ENCODE measurements around the gene DLG2.

DLG2 gene

DNA sequence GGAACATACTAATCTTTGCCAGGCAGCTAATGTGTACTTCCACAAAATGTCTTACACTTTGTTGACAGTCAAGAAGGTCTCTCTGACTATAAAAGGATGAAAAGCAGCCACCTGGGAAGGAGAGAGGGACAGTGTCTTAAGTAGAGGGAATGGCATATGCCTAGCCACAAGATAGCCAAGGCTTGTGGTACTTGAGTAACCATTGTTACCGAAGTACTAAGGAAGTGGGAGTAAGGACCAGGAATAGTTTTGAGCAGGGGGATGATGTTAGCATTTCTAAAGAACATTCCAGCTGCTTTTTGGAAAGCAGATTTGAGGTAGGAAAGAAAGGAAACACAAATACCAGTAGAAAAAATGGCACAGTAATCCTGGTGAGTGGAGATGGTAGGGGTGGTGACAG, 24.0 kb upstream of the DLG2 start:
- Histone ChIP-seq H3K4me3 (ENCODE audit: low read depth in 1 of 2, low read length in 1 of 2) (no peak overlapping the region), H3K27ac (no peak overlapping the region), H3K27me3 (peaks cover 2% of the 10 kb centered on the region), H3K36me3 (peaks cover 16% of the 10 kb centered on the region), H3K4me1 (ENCODE audit: control insufficient read depth in 1 of 2, insufficient read depth in 1 of 2, low read depth in 1 of 2, low read length in 1 of 2) (peaks cover 13 to 16% of the 10 kb centered on the region in 2 experiments), H3K9me3 (no peaks in the 10 kb centered on the region)
- TF ChIP-seq, protein P1, sequence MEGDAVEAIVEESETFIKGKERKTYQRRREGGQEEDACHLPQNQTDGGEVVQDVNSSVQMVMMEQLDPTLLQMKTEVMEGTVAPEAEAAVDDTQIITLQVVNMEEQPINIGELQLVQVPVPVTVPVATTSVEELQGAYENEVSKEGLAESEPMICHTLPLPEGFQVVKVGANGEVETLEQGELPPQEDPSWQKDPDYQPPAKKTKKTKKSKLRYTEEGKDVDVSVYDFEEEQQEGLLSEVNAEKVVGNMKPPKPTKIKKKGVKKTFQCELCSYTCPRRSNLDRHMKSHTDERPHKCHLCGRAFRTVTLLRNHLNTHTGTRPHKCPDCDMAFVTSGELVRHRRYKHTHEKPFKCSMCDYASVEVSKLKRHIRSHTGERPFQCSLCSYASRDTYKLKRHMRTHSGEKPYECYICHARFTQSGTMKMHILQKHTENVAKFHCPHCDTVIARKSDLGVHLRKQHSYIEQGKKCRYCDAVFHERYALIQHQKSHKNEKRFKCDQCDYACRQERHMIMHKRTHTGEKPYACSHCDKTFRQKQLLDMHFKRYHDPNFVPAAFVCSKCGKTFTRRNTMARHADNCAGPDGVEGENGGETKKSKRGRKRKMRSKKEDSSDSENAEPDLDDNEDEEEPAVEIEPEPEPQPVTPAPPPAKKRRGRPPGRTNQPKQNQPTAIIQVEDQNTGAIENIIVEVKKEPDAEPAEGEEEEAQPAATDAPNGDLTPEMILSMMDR (IDR thresholded peaks at IDR 0.05) = no peak

- TF ChIP-seq, protein P1 (IDR thresholded peaks at IDR 0.05) = peak; percentile 47
- Histone ChIP-seq H3K4me1 (ENCODE audit: control insufficient read depth in 1 of 2, insufficient read depth in 1 of 2, low read depth in 1 of 2, low read length in 1 of 2) (peaks cover 13 to 16% of the 10 kb centered on the region in 2 experiments), H3K27me3 (peaks cover 35% of the 10 kb centered on the region), H3K4me3 (ENCODE audit: low read depth in 1 of 2, low read length in 1 of 2) (peak within 1 kb of the TSS; percentile 83), H3K36me3 (no peaks in the 10 kb centered on the region), H3K9me3 (no peaks in the 10 kb centered on the region), H3K27ac (peak within 1 kb of the TSS; percentile 84)
These were observed 20.6 kb upstream of the DLG2 start, which contains the start of gene TMEM126A for GRCh38 chr11:85647604-85648299. TMEM126A (plus strand) TSS chr11:85647967; CDS start chr11:85650256, 2,289 bp downstream.

DNA sequence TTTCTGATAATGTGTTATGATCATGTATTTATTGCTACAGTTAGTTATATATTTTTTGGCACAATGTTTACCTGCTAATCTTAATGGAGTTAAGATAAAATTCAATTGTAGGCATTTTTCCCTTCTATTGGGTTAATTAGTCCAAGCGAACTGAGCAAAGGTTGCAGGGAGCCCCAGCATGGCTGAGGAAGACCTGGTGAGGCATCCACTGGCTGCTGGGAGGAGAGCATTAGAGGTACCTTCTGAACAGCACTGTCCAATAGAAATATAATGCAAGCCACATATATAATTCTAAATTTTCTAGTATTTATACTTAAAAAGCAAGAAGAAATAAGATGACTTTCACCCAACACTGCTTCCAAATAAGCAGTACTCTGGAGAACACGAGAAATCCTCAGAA, 19.9 kb upstream of the DLG2 start:
- TF ChIP-seq, protein P1 (IDR thresholded peaks at IDR 0.05) = no peak
- Histone ChIP-seq H3K36me3 (no peaks in the 10 kb centered on the region), H3K4me1 (ENCODE audit: control insufficient read depth in 1 of 2, insufficient read depth in 1 of 2, low read depth in 1 of 2, low read length in 1 of 2) (peaks cover 13 to 16% of the 10 kb centered on the region in 2 experiments), H3K9me3 (no peaks in the 10 kb centered on the region), H3K27ac (peak overlapping the region; percentile 84), H3K4me3 (ENCODE audit: low read depth in 1 of 2, low read length in 1 of 2) (peak overlapping the region; percentile 83), H3K27me3 (peaks cover 41% of the 10 kb centered on the region)

DNA sequence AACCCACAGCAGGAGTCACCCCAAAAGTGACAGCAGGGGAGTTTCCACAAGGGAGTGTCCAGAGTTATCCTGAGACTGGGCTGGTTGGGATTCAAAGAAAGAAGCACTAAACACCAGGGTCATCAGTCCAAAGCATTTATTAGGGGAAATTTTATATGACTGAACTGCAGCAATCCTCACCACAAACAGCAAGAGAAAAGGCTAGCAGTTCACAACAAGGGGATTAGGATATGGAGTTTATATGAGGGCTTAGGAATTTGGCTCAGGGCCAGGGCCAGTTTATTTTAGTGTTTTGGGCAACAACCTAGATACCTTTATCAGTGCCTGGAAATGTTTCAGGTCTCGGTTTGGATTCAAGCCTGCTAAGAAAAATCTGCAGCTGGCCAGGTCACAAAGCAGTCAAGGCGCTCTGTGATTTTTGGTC, 16.1 kb upstream of the DLG2 start:
- no peaks in the 10 kb centered on the region for H3K36me3 ChIP-seq
- TF ChIP-seq, protein P1 (IDR thresholded peaks at IDR 0.05) = no peak
- peaks cover 59% of the 10 kb centered on the region for H3K27me3 ChIP-seq
- no peaks in the 10 kb centered on the region for H3K9me3 ChIP-seq
- H3K4me1 ChIP-seq (ENCODE audit: control insufficient read depth in 1 of 2, insufficient read depth in 1 of 2, low read depth in 1 of 2, low read length in 1 of 2) = peaks cover 10 to 13% of the 10 kb centered on the region in 2 experiments
- H3K4me3 ChIP-seq (ENCODE audit: low read depth in 1 of 2, low read length in 1 of 2) = no peak overlapping the region
- no peak overlapping the region for H3K27ac ChIP-seq

DNA sequence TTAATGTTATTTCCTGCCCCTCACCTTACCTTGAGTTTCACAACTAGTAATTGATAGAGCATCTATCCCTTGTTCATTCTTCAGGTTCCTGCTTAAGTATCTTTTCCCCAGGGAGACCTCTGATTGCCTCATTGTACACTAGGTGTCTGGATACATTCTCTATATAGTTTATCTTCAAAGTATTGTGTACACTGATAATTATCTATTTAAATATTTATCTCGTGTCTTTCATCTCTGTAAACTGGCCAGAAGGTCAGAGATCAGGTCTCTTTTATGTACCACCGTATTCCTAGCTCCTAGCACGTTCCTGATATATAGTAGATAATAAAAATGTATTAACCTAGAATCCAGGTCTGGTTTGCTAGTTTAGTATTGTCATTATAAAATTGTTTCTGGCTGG, 7.6 kb upstream of the DLG2 start:
- H3K27ac ChIP-seq = no peak overlapping the region
- peaks cover 32% of the 10 kb centered on the region for H3K36me3 ChIP-seq
- H3K9me3 ChIP-seq = no peaks in the 10 kb centered on the region
- H3K27me3 ChIP-seq = no peaks in the 10 kb centered on the region
- no peaks in the 10 kb centered on the region for H3K4me1 ChIP-seq (ENCODE audit: control insufficient read depth in 1 of 2, insufficient read depth in 1 of 2, low read depth in 1 of 2, low read length in 1 of 2)
- H3K4me3 ChIP-seq (ENCODE audit: low read depth in 1 of 2, low read length in 1 of 2) = no peak overlapping the region
- TF ChIP-seq, protein P1 (IDR thresholded peaks at IDR 0.05) = no peak

All from neutrophil (primary cell).